Activated naive CD4-positive, alpha-beta T cell treated with Interleukin-2 at 50 U/mL for 16 hours (primary cell): ENCODE data around the gene FLII.

Source experiments
- DNase-seq: peaks from one replicate; pipeline ENCODE4 v3.0.0-alpha.2; 2020

FLII gene

DNA sequence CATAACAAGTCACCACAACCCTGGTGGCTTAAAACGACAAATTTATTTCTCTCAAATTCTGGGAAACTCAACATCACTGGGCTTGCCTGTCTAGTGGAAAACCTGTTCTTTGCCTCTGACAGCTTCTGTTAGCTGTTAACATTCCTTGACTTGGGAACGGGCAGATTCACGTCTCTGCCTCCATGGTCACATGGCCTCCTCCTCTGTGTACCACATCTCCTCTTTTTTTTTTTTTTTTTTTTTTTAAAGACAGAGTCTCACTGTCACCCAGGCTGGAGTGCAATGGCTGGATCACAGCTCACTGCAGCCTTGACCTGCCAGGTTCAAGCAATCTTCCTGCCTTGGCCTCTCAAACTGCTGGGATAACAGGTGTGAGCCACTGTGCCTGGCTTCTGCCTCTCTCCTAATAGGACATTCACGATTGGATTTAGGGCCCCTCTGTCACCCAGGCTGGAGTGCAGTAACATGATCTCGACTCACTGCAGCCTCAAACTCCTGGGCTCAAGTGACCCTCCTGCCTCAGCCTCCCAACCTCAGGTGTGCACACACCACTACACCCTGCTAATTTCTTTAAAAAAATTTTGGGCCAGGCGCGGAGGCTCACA lies 44.8 kb downstream of the FLII start:
- no peak for DNase-seq

DNA sequence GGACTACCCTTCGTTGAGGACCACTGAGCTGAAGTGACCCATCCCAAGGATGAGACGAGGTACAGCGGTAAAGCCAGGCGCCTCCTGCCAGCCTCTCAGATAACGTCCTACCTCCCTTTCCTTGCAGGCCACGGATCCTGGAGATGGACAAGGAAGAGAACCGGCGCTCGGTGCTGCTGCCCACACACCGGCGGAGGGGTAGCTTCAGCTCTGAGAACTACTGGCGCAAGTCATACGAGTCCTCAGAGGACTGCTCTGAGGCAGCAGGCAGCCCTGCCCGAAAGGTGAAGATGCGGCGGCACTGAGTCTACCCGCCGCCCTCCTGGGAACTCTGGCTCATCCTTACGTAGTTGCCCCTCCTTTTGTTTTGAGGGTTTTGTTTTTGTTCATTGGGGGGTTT lies 50.4 kb downstream of the FLII start:
- DNase-seq = no peak

DNA sequence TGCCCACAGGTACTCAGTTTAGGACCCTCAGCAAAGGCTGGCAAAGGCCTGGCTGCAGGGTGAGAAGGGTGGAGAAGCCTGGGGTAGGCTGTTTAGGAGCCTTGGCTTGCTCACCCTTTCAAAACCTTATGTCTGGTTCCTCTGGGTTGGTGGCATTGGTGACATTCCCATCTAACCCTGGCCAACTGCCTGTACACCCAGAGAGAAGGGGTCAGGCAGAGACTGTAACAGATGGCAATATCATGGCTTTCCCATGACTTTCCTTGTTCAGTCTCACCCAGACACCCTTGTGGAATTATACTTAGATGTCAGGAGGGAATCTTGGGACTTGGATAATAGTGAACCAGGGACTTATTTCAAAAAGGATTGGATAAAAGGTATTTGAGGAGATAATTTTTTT lies 51.6 kb downstream of the FLII start:
- no peak for DNase-seq

DNA sequence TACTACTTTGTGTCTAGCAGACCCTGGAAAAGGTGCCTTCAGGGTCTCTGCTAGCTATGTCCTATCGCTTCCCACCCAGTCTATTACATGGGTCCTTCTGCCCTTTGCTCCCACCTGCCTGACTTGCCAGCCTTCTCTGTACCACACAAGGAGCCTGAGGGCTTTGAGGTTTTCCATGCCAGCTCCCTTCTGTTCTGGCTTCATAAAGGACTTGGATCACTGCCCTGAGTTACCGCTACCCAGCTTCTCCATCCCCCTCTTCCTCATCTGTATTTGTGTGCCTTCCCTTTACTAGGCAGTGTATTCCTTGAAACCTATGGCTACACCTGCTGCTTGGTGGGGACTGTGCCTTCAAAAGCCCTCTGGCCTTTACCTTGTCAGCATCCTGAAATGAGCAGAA lies 52.7 kb downstream of the FLII start:
- DNase-seq = no peak

- no peak for DNase-seq
Measured at GRCh38 chr17:18203308-18203707, 55.2 kb downstream of the FLII start.

DNA sequence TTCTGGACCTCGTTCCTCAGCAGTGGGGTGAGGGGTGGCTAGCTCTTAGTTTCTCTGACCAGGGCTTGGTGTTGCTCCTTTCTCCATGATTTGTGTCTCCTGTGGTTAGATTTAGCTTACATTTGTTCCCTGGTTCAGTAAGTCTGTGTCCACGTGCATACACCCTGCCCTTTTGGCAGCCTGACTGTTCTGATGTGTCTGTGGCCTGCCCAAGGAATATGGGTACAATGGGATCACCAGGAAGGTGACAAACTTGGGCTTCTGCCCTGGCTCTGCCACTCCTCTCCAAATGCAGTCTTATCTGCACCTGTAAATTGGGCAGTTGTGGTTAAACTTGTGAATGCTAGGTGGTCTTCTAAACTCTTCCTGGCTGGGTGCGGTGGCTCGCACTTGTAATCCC lies 57.4 kb downstream of the FLII start:
- DNase-seq = no peak

DNA sequence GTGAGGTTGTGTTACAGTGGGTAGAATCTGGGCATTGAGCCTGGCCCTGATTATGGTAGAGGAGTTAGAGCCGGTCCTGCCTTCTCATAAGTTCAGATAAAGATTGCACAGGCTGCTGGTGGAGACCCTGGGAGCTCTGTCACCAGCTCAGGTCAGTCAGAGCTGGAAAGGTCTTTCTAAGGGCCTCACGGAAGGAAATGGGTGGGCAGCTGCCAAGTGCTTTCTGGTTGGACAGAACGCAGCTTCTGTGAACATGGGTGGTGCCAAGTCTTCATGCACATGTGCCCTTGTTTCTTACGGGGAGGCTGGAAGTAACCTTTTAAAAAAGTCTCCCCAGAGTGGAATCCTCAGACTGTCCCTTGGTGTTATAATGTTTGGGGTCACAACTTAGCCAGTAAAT lies 60.0 kb downstream of the FLII start:
- no peak for DNase-seq

GRCh38 chr17:18197535-18198194 lies 60.9 kb downstream of the FLII start:
- DNase-seq = no peak

- no peak for DNase-seq
Measured at GRCh38 chr17:18195246-18195645, 63.3 kb downstream of the FLII start.
